HL-60 (cell line): ENCODE data around the gene BCL2L12.

Experiments
- DNase-seq, 2 experiments: peaks; one replicate each; pipeline ENCODE4 v3.0.0-alpha.2; 2010 to 2020; ENCODE audit warnings: low read depth in 1 of 2, low spot score in 1 of 2
- H3K27ac ChIP-seq: fragments of 250-450 bp; sonication (Bioruptor Pico); replicated peaks from 2 replicates; pipeline ENCODE4 v1.5.1; 2020; ENCODE audit warnings: mild to moderate bottlenecking, moderate library complexity
- H3K27me3 ChIP-seq: fragments of 250-450 bp; sonication (Bioruptor Pico); 2 replicates; pipeline ENCODE4 v1.5.1; 2021; ENCODE audit warnings: mild to moderate bottlenecking, moderate library complexity; ENCODE audit not compliant: insufficient read depth, poor library complexity, severe bottlenecking
- H3K4me3 ChIP-seq: replicated peaks from 2 replicates; pipeline ENCODE4 v1.5.1; 2011; ENCODE audit warnings: mild to moderate bottlenecking, control low read depth, low read length; ENCODE audit not compliant: insufficient read depth
- GABPA ChIP-seq: IDR thresholded peaks from 2 replicates; pipeline ENCODE4 v1.6.1; 2012; ENCODE audit warnings: low read depth
- POLR2AphosphoS5 ChIP-seq: IDR thresholded peaks from 2 replicates; pipeline ENCODE4 v1.6.1; 2012; ENCODE audit warnings: low read depth
- REST ChIP-seq: IDR thresholded peaks from 2 replicates; pipeline ENCODE4 v1.6.1; 2012; ENCODE audit warnings: low read depth; ENCODE audit not compliant: insufficient replicate concordance
- SPI1 ChIP-seq: IDR thresholded peaks from 2 replicates; pipeline ENCODE4 v1.6.1; 2012; ENCODE audit warnings: low read depth, mild to moderate bottlenecking, borderline replicate concordance
- TF ChIP-seq, protein P1 (sequence below): IDR thresholded peaks from one replicate; pipeline ENCODE4 v1.5.1; 2011; ENCODE audit warnings: low read length, control low read depth, inconsistent platforms; ENCODE audit not compliant: insufficient read depth

BCL2L12 gene

GRCh38 chr19:49687566-49688316 lies 22.0 kb downstream of the BCL2L12 start:
- TF ChIP-seq REST: no peak
- TF ChIP-seq POLR2AphosphoS5: peak; percentile 8; the same call in 1 of the 2 replicates
- peak; percentile 88 for TF ChIP-seq SPI1
- DNase-seq: peak in 1 of 2 experiments; percentile 55
- Histone ChIP-seq H3K27me3 (no peaks in the 10 kb centered on the region), H3K27ac (no peak overlapping the region), H3K4me3 (no peak overlapping the region)

DNA sequence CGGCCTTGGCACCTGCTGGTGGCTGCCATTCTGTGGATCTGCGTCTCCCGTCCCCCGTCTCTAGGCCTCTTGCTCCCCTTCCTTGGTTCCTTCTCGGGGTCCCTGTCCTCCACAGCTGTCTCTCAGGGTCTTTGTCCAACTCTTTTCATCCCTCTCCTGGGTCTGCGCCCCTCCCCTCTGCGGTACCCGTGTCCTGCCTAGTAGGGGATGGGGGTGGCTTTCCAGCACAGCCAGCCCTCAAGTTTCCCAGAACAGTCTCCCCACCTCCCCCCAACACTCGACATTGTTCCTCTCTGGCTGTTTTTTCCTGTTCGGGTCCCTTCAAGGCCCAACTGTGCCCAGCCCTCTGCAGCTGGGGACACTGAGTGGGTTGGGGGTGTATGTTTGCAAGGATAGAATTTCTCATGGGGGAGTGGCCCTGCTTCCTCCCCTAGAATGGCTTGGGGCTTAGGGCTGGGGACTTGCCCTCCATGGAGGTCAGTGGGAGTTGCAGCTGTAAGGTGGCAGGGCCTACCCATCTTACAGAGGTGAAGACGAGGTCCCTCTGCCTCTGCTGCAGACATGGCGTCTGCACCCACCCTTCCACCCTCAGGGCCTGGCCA lies 22.9 kb downstream of the BCL2L12 start:
- H3K27ac ChIP-seq: no peak overlapping the region
- no peaks in the 10 kb centered on the region for H3K27me3 ChIP-seq
- no peak overlapping the region for H3K4me3 ChIP-seq
- TF ChIP-seq POLR2AphosphoS5: no peak; the same call in 1 of the 2 replicates
- DNase-seq: no peak

- no peak within 1 kb of the TSS for H3K4me3 ChIP-seq
- no peak within 1 kb of the TSS for H3K27ac ChIP-seq
- no peak for TF ChIP-seq GABPA
- TF ChIP-seq POLR2AphosphoS5: peak; percentile 9; the same call in 1 of the 2 replicates
- H3K27me3 ChIP-seq: no peaks in the 10 kb centered on the region
- no peak for DNase-seq
These were observed 23.7 kb downstream of the BCL2L12 start, which contains the start of gene ADM5 for GRCh38 chr19:49689133-49690078. Gene ADM5, plus strand, starts transcription at chr19:49689594. Its CDS starts 244 bp downstream, at chr19:49689838.

DNA sequence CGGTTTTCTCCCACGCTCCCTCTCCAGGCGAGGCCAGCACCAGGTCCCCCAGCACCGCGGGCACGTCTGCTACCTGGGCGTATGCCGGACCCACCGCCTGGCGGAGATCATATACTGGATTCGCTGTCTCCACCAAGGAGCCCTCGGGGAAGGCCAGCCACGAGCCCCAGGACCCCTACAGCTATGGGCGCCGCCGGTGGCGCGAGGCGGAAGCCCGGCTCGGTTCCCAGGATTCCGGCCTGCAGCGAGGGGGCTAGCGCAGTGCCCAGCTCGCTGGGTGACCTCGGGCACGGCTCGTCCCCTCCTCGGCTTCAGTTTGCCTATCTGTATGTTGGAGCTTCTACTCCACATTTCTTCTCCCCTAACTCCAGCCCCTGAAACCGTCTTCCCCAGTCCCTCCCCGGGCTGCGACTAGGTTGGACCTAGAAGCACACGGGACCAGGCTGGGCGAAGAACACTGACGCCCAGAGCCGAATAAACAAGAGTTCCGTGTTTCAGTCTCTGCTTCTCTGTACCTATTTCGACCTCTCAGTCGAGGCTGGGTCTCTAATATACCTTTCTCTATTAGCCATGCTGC lies 24.4 kb downstream of the BCL2L12 start:
- H3K4me3 ChIP-seq: no peak overlapping the region

DNA sequence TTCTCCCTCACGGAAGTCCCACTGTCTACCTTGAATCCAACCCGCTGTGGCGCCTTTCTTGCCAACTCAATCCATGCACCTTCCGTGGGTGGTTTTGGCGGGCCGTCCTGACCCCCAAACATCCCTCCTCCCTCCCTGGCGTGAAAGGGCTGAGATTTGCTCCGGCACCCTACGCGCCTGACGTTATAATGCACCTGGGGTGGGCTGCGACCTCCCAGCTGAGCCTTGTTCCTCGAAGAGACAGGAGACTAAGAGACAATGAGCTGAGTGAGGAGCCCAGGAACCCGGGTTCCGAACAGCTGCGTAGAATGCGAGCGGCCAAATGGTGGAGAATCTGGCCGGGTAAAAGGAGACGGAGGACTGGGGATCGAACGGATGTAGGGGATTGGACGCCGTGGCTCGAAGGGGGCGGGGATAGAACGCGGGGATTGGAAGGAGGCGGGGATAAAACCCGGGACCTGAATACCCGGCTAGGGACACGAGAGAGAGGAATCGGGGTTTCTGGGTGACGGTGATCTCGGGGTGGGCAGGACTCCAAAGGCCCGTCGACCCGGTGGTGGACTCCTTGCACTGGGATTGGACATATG lies 25.0 kb downstream of the BCL2L12 start, which contains the start of gene CPT1C:
TSS of gene CPT1C (plus strand) at position 461 of the 587 bp plus-strand sequence. CDS start 1,137 bp downstream, outside the sequence.
- Histone ChIP-seq H3K27ac (no peak within 1 kb of the TSS), H3K4me3 (no peak within 1 kb of the TSS), H3K27me3 (no peaks in the 10 kb centered on the region)
- DNase-seq: no peak
- TF ChIP-seq GABPA (no peak), REST (no peak), POLR2AphosphoS5 (no peak; the same call in 1 of the 2 replicates), SPI1 (no peak)
- TF ChIP-seq, protein P1, sequence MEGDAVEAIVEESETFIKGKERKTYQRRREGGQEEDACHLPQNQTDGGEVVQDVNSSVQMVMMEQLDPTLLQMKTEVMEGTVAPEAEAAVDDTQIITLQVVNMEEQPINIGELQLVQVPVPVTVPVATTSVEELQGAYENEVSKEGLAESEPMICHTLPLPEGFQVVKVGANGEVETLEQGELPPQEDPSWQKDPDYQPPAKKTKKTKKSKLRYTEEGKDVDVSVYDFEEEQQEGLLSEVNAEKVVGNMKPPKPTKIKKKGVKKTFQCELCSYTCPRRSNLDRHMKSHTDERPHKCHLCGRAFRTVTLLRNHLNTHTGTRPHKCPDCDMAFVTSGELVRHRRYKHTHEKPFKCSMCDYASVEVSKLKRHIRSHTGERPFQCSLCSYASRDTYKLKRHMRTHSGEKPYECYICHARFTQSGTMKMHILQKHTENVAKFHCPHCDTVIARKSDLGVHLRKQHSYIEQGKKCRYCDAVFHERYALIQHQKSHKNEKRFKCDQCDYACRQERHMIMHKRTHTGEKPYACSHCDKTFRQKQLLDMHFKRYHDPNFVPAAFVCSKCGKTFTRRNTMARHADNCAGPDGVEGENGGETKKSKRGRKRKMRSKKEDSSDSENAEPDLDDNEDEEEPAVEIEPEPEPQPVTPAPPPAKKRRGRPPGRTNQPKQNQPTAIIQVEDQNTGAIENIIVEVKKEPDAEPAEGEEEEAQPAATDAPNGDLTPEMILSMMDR: no peak

More for the DNA sequence above, 24.4 kb downstream of the BCL2L12 start:
- no peaks in the 10 kb centered on the region for H3K27me3 ChIP-seq
- DNase-seq: no peak
- no peak overlapping the region for H3K27ac ChIP-seq
- no peak for TF ChIP-seq SPI1
- TF ChIP-seq GABPA: no peak
